ENCODE data around the gene PCDHGA1.

GRCh38 chr5:141306630-141307029 lies 23.7 kb upstream of the PCDHGA1 start:
- TF ChIP-seq CTCF (IDR thresholded peaks at IDR 0.05) (no peak), POLR2A (IDR thresholded peaks at IDR 0.05) (no peak)

Measured in body of pancreas (tissue), 4 donors.